Measurements from ENCODE around the gene OR4D6.
"Not testable (repeated sequence)": the region's sequence is repeated elsewhere in the genome, so short reads cannot be mapped to it uniquely, and the experiment has no call there.

Gene OR4D6

DNA sequence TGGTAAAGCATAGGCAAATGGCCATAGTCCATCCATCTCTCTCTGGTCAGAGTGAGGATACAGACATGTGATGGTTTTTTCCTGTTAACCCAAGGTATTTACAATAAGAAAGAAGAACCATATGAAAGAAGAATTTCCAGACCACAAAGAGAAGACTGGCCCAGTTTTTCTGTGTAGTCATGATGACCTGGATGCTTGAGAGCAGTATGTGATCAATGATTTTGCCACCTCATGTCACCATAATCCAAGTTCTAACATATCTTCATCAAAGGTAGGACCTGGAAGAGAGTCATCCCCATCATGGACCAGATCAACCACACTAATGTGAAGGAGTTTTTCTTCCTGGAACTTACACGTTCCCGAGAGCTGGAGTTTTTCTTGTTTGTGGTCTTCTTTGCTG lies at the start of gene OR4D6:
OR4D6 (plus strand) TSS at position 301 of the 400 bp plus-strand sequence; CDS start at position 301, 0 bp downstream.
- DNase-seq = no peak

DNA sequence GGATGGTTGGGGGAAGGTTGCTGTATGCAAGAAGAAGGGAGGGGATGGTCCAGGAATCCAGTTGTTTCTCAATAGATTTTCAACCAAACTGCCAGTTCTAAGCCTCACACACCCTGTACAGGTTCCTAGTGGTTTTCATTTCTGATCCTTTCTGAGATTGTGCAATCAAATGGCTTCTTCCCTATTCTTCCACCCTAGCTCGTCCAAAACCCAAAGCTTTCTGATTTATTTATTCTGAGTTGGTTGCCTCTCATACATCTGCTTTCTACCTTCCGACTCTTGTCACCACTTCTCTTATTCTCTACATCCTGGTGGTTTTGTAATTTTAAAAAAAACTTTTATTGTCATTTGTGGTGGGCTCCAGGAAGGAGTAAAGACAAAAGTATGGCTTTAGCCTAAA lies 43.1 kb upstream of the OR4D6 start:
- no peak for DNase-seq

DNA sequence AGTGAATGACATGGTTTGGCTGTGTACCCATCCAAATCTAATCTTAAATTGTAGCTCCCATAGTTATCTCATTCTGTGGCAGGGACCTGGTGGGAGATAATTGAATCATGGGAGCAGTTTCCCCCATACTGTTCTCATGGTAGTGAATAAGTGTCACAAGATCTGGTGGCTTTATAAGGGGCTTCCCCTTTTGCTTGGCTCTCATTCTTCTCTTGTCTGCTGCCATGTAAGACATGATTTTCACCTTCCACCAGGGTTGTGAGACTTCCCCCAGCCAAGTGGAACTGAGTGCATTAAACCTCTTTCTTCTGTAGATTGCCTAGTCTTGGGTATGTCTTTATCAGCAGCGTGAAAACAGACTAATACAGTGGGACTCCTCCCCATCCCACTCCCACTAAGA lies 41.6 kb upstream of the OR4D6 start:
- no peak for DNase-seq

GRCh38 chr11:59416613-59417012 lies 40.1 kb upstream of the OR4D6 start:
- DNase-seq = no peak

DNA sequence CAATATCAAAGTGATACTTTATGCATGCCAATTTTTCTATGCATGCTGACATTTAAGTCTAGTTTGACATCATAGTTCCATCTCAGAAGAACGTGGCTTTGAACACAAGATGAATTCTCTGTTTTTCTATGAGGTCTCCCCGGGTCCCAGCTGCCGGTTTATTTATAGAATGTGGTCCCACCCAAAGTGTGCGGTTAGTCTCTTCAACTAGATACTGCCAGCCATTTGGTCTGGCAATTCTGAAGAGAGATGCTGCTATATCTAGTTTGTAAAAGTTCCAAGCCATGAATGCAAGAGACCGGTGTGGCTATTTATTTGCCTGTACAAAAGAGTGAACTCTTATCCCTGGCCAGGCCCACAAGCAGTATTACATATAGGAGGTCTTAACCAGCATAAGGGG lies 39.7 kb upstream of the OR4D6 start:
- DNase-seq = no peak

GRCh38 chr11:59418156-59418555 lies 38.6 kb upstream of the OR4D6 start:
- DNase-seq = no peak

GRCh38 chr11:59423835-59424234 lies 32.9 kb upstream of the OR4D6 start:
- no peak for DNase-seq

- DNase-seq = no peak
These were observed 31.6 kb upstream of the OR4D6 start for GRCh38 chr11:59425131-59425530.

- DNase-seq = no peak
These were observed 30.2 kb upstream of the OR4D6 start, which contains the start of gene OR5A2 for GRCh38 chr11:59426361-59427067. Gene OR5A2 (minus strand): TSS chr11:59426413. CDS start chr11:59422953, 3,460 bp downstream.

DNA sequence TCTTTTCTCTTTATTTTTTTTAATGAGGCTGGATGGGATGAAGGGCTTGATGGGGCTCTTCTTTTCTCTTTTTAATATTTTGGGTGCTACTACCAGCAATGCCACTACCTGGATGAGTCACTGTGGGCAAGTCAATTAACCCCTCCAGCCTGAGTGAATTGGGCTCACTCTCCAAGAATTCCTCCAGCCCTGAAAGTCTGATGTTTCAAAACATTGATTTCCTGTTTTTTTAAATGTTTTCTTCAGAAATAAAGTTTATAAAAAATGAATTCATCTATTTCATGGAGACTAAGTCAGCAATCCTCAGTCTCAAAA lies 29.7 kb upstream of the OR4D6 start:
- no peak for DNase-seq

DNA sequence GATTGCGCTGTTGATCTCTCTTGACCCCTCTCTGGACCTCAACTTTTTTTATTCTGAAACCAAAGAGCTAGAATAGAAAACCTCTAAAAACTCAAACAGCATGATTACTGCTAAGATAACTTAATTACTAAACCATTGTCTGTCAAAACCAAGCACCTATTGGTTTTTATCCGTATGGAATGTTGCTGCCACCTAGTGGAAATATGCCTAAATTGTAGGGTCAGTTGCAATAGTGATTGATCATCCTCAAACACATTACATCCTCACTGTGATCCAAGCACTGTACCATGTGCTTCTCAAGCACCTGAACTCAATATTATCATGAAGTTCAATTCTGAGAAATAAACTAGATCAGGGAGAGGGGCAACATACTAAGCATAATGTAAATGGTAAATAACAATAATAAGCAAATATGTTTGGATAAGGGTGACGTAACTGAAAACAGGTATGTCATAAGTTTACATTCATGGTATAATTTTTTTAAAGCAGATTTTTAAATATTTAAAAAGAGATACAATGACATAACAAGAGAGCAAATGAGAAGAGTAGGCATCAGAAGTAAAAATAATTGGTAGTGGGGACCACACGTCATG lies 26.7 kb upstream of the OR4D6 start:
- DNase-seq = peak; percentile 37

DNA sequence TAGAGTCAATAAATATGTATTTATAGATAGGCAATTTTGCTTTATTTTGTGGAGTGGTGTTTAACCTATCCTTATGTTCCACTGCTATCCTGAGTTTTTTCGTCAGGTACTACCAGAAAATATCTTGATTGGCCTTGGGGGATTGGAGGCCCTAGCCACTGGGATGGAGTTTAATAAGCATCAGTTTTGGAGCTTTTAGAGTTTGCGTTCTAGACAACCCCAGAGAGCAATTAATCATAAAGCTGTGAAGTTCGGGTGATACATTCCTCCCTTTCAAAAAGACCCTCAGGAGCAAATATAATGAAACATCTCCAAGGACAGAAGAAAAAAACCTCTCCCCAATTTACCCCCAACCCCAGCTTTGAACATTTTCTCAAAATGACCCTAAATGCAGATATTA lies 20.6 kb upstream of the OR4D6 start, which contains the start of gene OR5A1:
OR5A1 (plus strand) TSS at position 301 of the 400 bp plus-strand sequence. CDS start 6,700 bp downstream, outside the sequence.
- DNase-seq = no peak

GRCh38 chr11:59437770-59438169 lies 19.0 kb upstream of the OR4D6 start:
- DNase-seq = no peak

GRCh38 chr11:59445624-59446023 lies 11.1 kb upstream of the OR4D6 start:
- not testable (repeated sequence) for DNase-seq

GRCh38 chr11:59448484-59448883 lies 8.3 kb upstream of the OR4D6 start:
- DNase-seq = no peak

- DNase-seq = no peak
These were observed 3.2 kb downstream of the OR4D6 start for GRCh38 chr11:59459916-59460315.

DNA sequence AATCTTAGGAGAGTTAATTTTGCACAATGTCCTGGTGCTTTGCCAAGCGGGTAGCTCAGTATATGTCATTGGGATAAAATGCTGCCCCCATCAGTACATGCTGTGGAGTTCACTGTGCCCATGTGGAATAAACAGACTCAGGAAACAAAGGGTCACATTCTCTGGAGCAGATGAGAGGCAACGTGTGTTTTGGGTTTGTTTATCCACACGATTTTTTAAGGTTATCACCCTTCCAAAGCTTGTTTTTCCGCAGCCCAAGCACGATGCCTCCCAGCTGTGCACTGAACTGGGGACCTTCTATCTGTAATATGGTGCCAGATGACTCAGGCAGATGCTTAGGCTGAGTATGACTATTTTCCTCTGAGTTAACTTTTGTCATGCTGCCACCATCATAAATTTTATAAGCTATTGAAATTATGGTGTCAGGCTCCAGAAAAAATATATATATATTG lies 6.5 kb downstream of the OR4D6 start:
- no peak for DNase-seq

DNA sequence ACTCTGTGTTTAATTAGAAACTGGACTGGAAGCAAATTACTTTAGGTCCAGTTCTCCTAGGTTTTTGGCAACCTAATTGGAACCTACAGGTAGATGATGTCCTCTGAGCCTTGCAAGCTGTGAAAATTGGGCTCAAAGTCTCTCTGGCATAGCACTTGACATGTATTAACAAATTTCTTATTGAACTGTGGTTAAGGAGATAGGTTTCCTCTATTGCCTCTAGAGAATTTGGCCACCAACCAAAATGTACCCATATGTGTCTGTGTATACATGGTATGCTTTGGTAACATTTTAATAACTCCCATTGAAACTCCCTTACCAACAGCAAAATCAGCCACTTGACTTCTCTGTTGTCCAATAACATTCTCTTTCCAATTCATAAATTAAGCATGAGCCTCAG lies 16.3 kb downstream of the OR4D6 start, which contains the start of gene OR4D10:
OR4D10 (plus strand) TSS at position 301 of the 400 bp plus-strand sequence. CDS start 4,115 bp downstream, outside the sequence.
- DNase-seq = no peak

DNA sequence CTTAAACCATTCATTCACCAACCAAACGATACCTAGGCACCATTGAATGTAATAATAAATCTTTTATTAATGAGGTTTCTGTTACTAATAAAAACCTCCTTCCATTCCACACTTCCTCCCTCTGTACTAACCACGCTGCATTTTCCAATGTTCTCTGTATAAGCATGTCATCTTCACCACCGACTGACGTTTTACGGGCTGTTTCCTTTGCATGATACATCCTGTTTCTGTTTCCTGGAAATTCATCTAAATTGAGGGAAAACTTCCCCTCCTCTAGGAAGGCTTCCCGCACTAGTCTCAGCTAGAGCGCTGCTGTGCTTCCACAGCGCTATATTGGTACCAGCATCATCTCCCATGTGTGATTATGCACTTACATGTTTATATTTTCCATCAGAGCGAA lies 18.4 kb downstream of the OR4D6 start:
- DNase-seq = no peak

DNA sequence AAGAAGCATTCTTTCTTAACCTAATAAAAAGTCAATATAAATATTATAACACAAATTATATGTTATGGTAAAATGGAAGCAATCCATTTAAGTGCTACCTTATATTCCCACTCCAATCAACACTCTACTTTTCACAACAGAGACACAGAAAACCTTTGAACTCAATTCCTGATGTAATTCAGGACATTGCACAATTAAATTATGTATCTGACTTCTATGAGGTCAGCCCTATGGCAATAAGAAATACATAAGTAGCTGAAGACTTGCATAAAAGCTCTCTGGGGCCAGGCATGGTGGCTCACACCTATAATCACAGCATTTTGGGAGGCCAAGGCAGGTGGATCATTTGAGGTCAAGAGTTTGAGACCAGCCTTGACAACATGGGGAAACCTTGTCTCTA lies 23.1 kb downstream of the OR4D6 start:
- DNase-seq = no peak

GRCh38 chr11:59480359-59480758 lies 23.6 kb downstream of the OR4D6 start:
- no peak for DNase-seq

DNA sequence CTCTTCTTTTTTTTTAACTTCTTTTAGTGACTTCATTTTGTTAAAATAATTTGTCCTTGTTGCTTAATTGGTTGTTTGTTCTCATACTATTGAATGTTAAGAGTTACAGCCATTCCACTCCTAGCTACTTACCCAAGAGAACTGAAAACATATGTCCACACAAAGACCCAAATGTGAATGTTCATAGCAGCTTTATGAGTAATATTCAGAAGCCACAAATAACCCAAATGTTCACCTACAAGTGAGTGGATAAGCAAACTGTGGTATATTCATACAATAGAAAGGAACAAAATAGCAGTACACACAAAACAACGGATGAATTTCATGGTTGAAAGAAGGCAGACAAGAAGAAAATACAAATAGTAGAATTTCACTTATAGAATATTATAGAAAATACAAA lies 45.2 kb downstream of the OR4D6 start:
- no peak for DNase-seq

- no peak for DNase-seq
These were observed 46.5 kb downstream of the OR4D6 start, which contains the start of gene OR4D11 for GRCh38 chr11:59503276-59503675. Gene OR4D11 (plus strand): TSS chr11:59503576. CDS start chr11:59503576, 0 bp downstream.
